ENCODE results near the gene BMPR1A. TPM values are rescaled to one million over a fixed set of nuclear protein-coding genes. Genes with fewer than 3 reads are reported as not detected.

BMPR1A gene
- total and polyA plus RNA-seq, 2 of the 13 experiments (the other 11 are each of a cell fraction or from before 2014, with no cell fraction given), result 17.8 to 44.2 TPM

- TF ChIP-seq, protein P1, sequence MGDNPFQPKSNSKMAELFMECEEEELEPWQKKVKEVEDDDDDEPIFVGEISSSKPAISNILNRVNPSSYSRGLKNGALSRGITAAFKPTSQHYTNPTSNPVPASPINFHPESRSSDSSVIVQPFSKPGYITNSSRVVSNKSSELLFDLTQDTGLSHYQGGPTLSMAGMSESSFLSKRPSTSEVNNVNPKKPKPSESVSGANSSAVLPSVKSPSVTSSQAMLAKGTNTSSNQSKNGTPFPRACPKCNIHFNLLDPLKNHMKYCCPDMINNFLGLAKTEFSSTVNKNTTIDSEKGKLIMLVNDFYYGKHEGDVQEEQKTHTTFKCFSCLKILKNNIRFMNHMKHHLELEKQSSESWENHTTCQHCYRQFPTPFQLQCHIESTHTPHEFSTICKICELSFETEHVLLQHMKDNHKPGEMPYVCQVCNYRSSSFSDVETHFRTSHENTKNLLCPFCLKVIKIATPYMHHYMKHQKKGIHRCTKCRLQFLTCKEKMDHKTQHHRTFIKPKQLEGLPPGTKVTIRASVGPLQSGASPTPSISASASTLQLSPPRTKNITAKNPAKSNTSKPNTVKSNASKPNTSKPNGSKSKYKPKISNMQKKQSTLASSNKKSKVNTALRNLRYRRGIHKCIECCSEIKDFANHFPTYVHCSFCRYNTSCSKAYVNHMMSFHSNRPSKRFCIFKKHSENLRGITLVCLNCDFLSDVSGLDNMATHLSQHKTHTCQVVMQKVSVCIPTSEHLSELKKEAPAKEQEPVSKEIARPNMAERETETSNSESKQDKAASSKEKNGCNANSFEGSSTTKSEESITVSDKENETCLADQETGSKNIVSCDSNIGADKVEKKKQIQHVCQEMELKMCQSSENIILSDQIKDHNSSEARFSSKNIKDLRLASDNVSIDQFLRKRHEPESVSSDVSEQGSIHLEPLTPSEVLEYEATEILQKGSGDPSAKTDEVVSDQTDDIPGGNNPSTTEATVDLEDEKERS (CRISPR knock-in tag; IDR thresholded peaks at IDR 0.05), result peak; percentile 40; the same call in 1 of the 2 replicates
- TF ChIP-seq, protein P2, sequence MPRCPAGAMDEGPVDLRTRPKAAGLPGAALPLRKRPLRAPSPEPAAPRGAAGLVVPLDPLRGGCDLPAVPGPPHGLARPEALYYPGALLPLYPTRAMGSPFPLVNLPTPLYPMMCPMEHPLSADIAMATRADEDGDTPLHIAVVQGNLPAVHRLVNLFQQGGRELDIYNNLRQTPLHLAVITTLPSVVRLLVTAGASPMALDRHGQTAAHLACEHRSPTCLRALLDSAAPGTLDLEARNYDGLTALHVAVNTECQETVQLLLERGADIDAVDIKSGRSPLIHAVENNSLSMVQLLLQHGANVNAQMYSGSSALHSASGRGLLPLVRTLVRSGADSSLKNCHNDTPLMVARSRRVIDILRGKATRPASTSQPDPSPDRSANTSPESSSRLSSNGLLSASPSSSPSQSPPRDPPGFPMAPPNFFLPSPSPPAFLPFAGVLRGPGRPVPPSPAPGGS (CRISPR knock-in tag; IDR thresholded peaks at IDR 0.05), result peak; percentile 52; the same call in 1 of the 2 replicates
- TF ChIP-seq, protein P3, sequence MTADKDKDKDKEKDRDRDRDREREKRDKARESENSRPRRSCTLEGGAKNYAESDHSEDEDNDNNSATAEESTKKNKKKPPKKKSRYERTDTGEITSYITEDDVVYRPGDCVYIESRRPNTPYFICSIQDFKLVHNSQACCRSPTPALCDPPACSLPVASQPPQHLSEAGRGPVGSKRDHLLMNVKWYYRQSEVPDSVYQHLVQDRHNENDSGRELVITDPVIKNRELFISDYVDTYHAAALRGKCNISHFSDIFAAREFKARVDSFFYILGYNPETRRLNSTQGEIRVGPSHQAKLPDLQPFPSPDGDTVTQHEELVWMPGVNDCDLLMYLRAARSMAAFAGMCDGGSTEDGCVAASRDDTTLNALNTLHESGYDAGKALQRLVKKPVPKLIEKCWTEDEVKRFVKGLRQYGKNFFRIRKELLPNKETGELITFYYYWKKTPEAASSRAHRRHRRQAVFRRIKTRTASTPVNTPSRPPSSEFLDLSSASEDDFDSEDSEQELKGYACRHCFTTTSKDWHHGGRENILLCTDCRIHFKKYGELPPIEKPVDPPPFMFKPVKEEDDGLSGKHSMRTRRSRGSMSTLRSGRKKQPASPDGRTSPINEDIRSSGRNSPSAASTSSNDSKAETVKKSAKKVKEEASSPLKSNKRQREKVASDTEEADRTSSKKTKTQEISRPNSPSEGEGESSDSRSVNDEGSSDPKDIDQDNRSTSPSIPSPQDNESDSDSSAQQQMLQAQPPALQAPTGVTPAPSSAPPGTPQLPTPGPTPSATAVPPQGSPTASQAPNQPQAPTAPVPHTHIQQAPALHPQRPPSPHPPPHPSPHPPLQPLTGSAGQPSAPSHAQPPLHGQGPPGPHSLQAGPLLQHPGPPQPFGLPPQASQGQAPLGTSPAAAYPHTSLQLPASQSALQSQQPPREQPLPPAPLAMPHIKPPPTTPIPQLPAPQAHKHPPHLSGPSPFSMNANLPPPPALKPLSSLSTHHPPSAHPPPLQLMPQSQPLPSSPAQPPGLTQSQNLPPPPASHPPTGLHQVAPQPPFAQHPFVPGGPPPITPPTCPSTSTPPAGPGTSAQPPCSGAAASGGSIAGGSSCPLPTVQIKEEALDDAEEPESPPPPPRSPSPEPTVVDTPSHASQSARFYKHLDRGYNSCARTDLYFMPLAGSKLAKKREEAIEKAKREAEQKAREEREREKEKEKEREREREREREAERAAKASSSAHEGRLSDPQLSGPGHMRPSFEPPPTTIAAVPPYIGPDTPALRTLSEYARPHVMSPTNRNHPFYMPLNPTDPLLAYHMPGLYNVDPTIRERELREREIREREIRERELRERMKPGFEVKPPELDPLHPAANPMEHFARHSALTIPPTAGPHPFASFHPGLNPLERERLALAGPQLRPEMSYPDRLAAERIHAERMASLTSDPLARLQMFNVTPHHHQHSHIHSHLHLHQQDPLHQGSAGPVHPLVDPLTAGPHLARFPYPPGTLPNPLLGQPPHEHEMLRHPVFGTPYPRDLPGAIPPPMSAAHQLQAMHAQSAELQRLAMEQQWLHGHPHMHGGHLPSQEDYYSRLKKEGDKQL (CRISPR knock-in tag; IDR thresholded peaks at IDR 0.05; ENCODE audit: low read depth), result no peak
- TF ChIP-seq HIC2 (CRISPR knock-in tag; IDR thresholded peaks at IDR 0.05; ENCODE audit: low read depth) (no peak), ZNF703 (CRISPR knock-in tag; IDR thresholded peaks at IDR 0.05; ENCODE audit: borderline replicate concordance) (no peak), PAXIP1 (CRISPR knock-in tag; conservative IDR thresholded peaks at IDR 0.05) (peak; percentile 47), ZBTB2 (CRISPR knock-in tag; IDR thresholded peaks at IDR 0.05; ENCODE audit: low read depth) (no peak), SPEN (CRISPR knock-in tag; IDR thresholded peaks at IDR 0.05; ENCODE audit: low read depth) (peak; percentile 61), ZNF138 (CRISPR knock-in tag; IDR thresholded peaks at IDR 0.05; ENCODE audit: low read depth) (0 out of 2 replicates have a peak, but pooled peaks have one; percentile 56), ZNF614 (CRISPR knock-in tag; IDR thresholded peaks at IDR 0.05; ENCODE audit: borderline replicate concordance) (peak; percentile 66; the same call in 1 of the 2 replicates)
Observed at GRCh38 chr10:86710987-86711512, 45.4 kb upstream of the BMPR1A start (continued).

Data from HepG2 (cell line).